ENCODE measurements around the gene HTR4. TPM values are rescaled to one million over a fixed set of nuclear protein-coding genes. Genes with fewer than 3 reads are reported as not detected.

HTR4 gene
- total RNA-seq, 1 donor from 2014 or later: not detected

GRCh38 chr5:148563021-148563420 lies 91.3 kb downstream of the HTR4 start:
- no peak overlapping the region for H3K4me3 ChIP-seq
- no peaks in the 10 kb centered on the region for H3K9me3 ChIP-seq
- H3K27me3 ChIP-seq (ENCODE audit: low read depth): no peaks in the 10 kb centered on the region
- TF ChIP-seq, protein P1, sequence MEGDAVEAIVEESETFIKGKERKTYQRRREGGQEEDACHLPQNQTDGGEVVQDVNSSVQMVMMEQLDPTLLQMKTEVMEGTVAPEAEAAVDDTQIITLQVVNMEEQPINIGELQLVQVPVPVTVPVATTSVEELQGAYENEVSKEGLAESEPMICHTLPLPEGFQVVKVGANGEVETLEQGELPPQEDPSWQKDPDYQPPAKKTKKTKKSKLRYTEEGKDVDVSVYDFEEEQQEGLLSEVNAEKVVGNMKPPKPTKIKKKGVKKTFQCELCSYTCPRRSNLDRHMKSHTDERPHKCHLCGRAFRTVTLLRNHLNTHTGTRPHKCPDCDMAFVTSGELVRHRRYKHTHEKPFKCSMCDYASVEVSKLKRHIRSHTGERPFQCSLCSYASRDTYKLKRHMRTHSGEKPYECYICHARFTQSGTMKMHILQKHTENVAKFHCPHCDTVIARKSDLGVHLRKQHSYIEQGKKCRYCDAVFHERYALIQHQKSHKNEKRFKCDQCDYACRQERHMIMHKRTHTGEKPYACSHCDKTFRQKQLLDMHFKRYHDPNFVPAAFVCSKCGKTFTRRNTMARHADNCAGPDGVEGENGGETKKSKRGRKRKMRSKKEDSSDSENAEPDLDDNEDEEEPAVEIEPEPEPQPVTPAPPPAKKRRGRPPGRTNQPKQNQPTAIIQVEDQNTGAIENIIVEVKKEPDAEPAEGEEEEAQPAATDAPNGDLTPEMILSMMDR (IDR thresholded peaks at IDR 0.05): no peak
- ATAC-seq (no peak), DNase-seq (no peak)
- no peaks in the 10 kb centered on the region for H3K36me3 ChIP-seq
- no peak overlapping the region for H3K27ac ChIP-seq
- H3K4me1 ChIP-seq: peaks cover 6% of the 10 kb centered on the region
- intact Hi-C loops (cut with DNase I): no loop called here

GRCh38 chr5:148561801-148562311 lies 92.5 kb downstream of the HTR4 start:
- H3K27me3 ChIP-seq (ENCODE audit: low read depth): no peaks in the 10 kb centered on the region
- peaks cover 6% of the 10 kb centered on the region for H3K4me1 ChIP-seq
- H3K4me3 ChIP-seq: no peak overlapping the region
- no peaks in the 10 kb centered on the region for H3K9me3 ChIP-seq
- H3K27ac ChIP-seq: no peak overlapping the region
- ATAC-seq (peak; percentile 51 to 82), DNase-seq (no peak)
- H3K36me3 ChIP-seq: no peaks in the 10 kb centered on the region
- intact Hi-C loops (cut with DNase I): no loop called here
- TF ChIP-seq, protein P1 (IDR thresholded peaks at IDR 0.05): no peak

DNA sequence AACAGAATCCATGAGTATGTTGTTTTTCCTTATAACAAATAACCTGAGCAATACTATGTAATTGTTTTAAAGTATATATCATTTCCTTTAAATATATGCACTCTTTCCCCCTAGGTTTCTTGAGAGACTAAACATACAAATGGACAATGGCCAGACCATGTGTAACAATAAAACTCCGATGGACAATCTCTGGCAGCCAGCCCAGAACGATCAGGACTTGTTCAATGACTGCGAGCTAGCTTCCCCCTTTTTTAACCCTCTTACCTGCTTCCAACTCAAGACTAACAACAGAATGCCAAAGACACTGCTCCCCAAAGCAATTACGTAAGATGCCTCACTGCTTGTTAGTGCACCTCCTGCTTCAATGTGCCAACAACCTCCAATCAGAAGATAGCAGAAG lies 94.9 kb downstream of the HTR4 start:
- Histone ChIP-seq H3K9me3 (no peaks in the 10 kb centered on the region), H3K27me3 (ENCODE audit: low read depth) (no peaks in the 10 kb centered on the region), H3K4me1 (peaks cover 6% of the 10 kb centered on the region), H3K36me3 (no peaks in the 10 kb centered on the region), H3K27ac (no peak overlapping the region), H3K4me3 (no peak overlapping the region)
- no peak for ATAC-seq
- intact Hi-C loops (cut with DNase I): no loop called here
- DNase-seq: no peak
- TF ChIP-seq, protein P1 (IDR thresholded peaks at IDR 0.05): no peak

GRCh38 chr5:148558892-148559291 lies 95.4 kb downstream of the HTR4 start:
- TF ChIP-seq, protein P1 (IDR thresholded peaks at IDR 0.05): no peak
- H3K4me3 ChIP-seq: no peak overlapping the region
- intact Hi-C loops (cut with DNase I): no loop called here
- no peaks in the 10 kb centered on the region for H3K9me3 ChIP-seq
- DNase-seq: no peak
- no peaks in the 10 kb centered on the region for H3K27me3 ChIP-seq (ENCODE audit: low read depth)
- peaks cover 6% of the 10 kb centered on the region for H3K4me1 ChIP-seq
- no peak for ATAC-seq
- H3K27ac ChIP-seq: no peak overlapping the region
- H3K36me3 ChIP-seq: no peaks in the 10 kb centered on the region

DNA sequence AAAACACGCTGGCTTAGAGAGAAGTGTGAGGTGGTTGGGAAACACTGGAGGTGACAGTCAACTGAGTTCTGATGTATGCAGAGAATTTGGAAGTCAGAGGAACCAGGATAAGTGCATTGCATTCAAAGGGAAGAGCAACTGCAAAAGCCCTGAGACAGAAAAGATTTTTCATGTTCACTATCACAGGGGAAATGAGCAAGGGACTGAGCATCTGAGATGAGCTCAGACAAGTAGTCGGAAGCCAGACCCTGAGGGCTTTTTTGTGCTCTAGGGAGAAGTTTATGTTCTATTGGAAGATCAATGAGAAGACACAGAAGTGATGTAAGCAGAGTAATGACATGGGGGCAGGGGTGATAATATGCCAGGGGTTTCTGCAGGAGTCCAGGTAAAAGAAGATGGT lies 97.5 kb downstream of the HTR4 start:
- ATAC-seq: no peak
- intact Hi-C loops (cut with DNase I): no loop called here
- Histone ChIP-seq H3K4me1 (peaks cover 2% of the 10 kb centered on the region), H3K36me3 (no peaks in the 10 kb centered on the region), H3K9me3 (no peaks in the 10 kb centered on the region), H3K27me3 (ENCODE audit: low read depth) (no peaks in the 10 kb centered on the region), H3K27ac (no peak overlapping the region), H3K4me3 (no peak overlapping the region)
- TF ChIP-seq, protein P1 (IDR thresholded peaks at IDR 0.05): no peak
- no peak for DNase-seq

GRCh38 chr5:148554621-148555020 lies 99.7 kb downstream of the HTR4 start:
- Histone ChIP-seq H3K4me1 (no peaks in the 10 kb centered on the region), H3K9me3 (no peaks in the 10 kb centered on the region), H3K4me3 (no peak overlapping the region), H3K36me3 (no peaks in the 10 kb centered on the region), H3K27me3 (ENCODE audit: low read depth) (no peaks in the 10 kb centered on the region), H3K27ac (no peak overlapping the region)
- TF ChIP-seq, protein P1 (IDR thresholded peaks at IDR 0.05): no peak
- no peak for ATAC-seq
- intact Hi-C loops (cut with DNase I): no loop called here
- DNase-seq: no peak
